CD4-positive, alpha-beta memory T cell (primary cell): ENCODE results near the gene CASS4. TPM values are rescaled to one million over a fixed set of nuclear protein-coding genes. Genes with fewer than 3 reads are reported as not detected.

Source experiments
- CTCF ChIA-PET: fragments of 350-600 bp; sonication (Branson Sonifier 250); formaldehyde crosslinking; loops from one replicate; lab custom pipeline; 2021; ENCODE audit warnings: inconsistent platforms; ENCODE audit not compliant: partially characterized antibody; lab: Charles Lee
- POLR2A ChIA-PET: fragments of 350-600 bp; sonication (Branson Sonifier 250); formaldehyde crosslinking; loops from one replicate; lab custom pipeline; 2021; ENCODE audit not compliant: partially characterized antibody; lab: Charles Lee
- DNase-seq, 5 donors: peaks; one replicate each; pipeline versions ENCODE4 v3.0.0 to v3.0.0-alpha.2; 2020 to 2022; ENCODE audit warnings: mixed read lengths in 1 of 5
- H3K27ac ChIP-seq: one replicate; pipeline ENCODE4 v1.7.0; 2013; ENCODE audit warnings: low read depth, low read length
- H3K27me3 ChIP-seq: 2 replicates; pipeline ENCODE4 v1.7.0; 2013; ENCODE audit warnings: mild to moderate bottlenecking, low read length, moderate library complexity; ENCODE audit not compliant: insufficient read depth
- H3K36me3 ChIP-seq: 2 replicates; pipeline ENCODE4 v1.7.0; 2013; ENCODE audit warnings: mild to moderate bottlenecking, low read length, moderate library complexity; ENCODE audit not compliant: insufficient read depth
- H3K4me1 ChIP-seq: 2 replicates; pipeline ENCODE4 v1.7.0; 2013; ENCODE audit warnings: mild to moderate bottlenecking, low read length, moderate library complexity; ENCODE audit not compliant: insufficient read depth
- H3K4me3 ChIP-seq, 2 donors: one replicate each; pipeline ENCODE4 v1.7.0; 2013; ENCODE audit warnings: low read length in 2 of 2, mild to moderate bottlenecking in 1 of 2
- H3K9me3 ChIP-seq, 2 donors: one replicate each; pipeline ENCODE4 v1.7.0; 2013; ENCODE audit warnings: low read length in 2 of 2, control low read depth in 1 of 2; ENCODE audit not compliant: control insufficient read depth in 1 of 2
- H3K27ac Mint-ChIP-seq, 7 donors: one replicate each; pipeline ENCODE4 v1.8.0; 2020 to 2021; ENCODE audit warnings: mixed read lengths in 7 of 7, mild to moderate bottlenecking in 6 of 7, inconsistent platforms in 3 of 7, moderate library complexity in 3 of 7
- H3K27me3 Mint-ChIP-seq, 2 donors: one replicate each; pipeline ENCODE4 v1.8.0; 2020 to 2021; ENCODE audit warnings: mixed read lengths in 2 of 2
- H3K36me3 Mint-ChIP-seq, 2 donors: one replicate each; pipeline ENCODE4 v1.8.0; 2020 to 2021; ENCODE audit warnings: mixed read lengths in 2 of 2, inconsistent platforms in 1 of 2, mild to moderate bottlenecking in 1 of 2
- H3K4me1 Mint-ChIP-seq, 4 donors: one replicate each; pipeline ENCODE4 v1.8.0; 2020 to 2021; ENCODE audit warnings: mixed read lengths in 4 of 4, mild to moderate bottlenecking in 1 of 4
- H3K4me3 Mint-ChIP-seq, 8 donors: one replicate each; pipeline ENCODE4 v1.8.0; 2020 to 2021; ENCODE audit warnings: mixed read lengths in 8 of 8, mild to moderate bottlenecking in 7 of 8, moderate library complexity in 6 of 8, inconsistent platforms in 3 of 8
- H3K9me3 Mint-ChIP-seq, 8 donors: one replicate each; pipeline ENCODE4 v1.8.0; 2020 to 2021; ENCODE audit warnings: mixed read lengths in 8 of 8, mild to moderate bottlenecking in 5 of 8, inconsistent platforms in 3 of 8, moderate library complexity in 1 of 8
- intact Hi-C: fragments of 100-400 bp; cut with micrococcal nuclease; formaldehyde crosslinking; loops from one replicate; pipeline ENCODE4 v1.15.1; 2023
- polyA plus RNA-seq, 2 donors: library from polyadenylated mRNA; unstranded; fragments of 300-500 nt; fragmentation: Illumina TruSeq; gene quantifications; one replicate each; pipeline ENCODE4 v1.2.3, GENCODE V29; 2021
- total RNA-seq, 2 experiments: library from RNA; stranded (reverse); gene quantifications; one replicate each; pipeline ENCODE4 v1.2.3, GENCODE V29; 2021

The CASS4 gene
- total and polyA plus RNA-seq, 4 experiments from 2014 or later = 3.3 to 10.9 (median 7.9) TPM

GRCh38 chr20:56423886-56424285 lies 11.8 kb downstream of the CASS4 start:
- no peaks in the 10 kb centered on the region for H3K36me3 ChIP-seq
- intact Hi-C loops = loop anchor here (2.0 kb wide), 1 partner anchor 17 kb away; no protein-coding TSS in a partner anchor
- peaks cover 66% of the 10 kb centered on the region for H3K4me1 ChIP-seq
- H3K9me3 ChIP-seq = no peaks in the 10 kb centered on the region
- Mint-ChIP-seq H3K36me3 (peaks cover 4 to 5% of the 10 kb centered on the region in 2 donors), H3K27ac (no peak overlapping the region), H3K9me3 (no peaks in the 10 kb centered on the region), H3K4me1 (peaks cover 37 to 81% (median 58%) of the 10 kb centered on the region in 4 donors), H3K27me3 (no peaks in the 10 kb centered on the region), H3K4me3 (no peak overlapping the region)
- POLR2A ChIA-PET = interaction anchor here (1.1 to 3.4 kb wide), 4 partner anchors 10 to 32 kb away, joined by 3 to 12 read pairs (median 5); partner anchors contain the start of gene CASS4
- no peak overlapping the region for H3K27ac ChIP-seq
- DNase-seq = no peak
- CTCF ChIA-PET = interaction anchor here (1.4 to 4.6 kb wide), 2 partner anchors 16 to 26 kb away, joined by 4 to 15 read pairs; no protein-coding TSS in a partner anchor
- no peaks in the 10 kb centered on the region for H3K27me3 ChIP-seq
- H3K4me3 ChIP-seq = no peak overlapping the region

GRCh38 chr20:56424931-56425330 lies 12.9 kb downstream of the CASS4 start:
- Histone ChIP-seq H3K27ac (no peak overlapping the region), H3K36me3 (no peaks in the 10 kb centered on the region), H3K9me3 (no peaks in the 10 kb centered on the region), H3K27me3 (no peaks in the 10 kb centered on the region), H3K4me3 (no peak overlapping the region), H3K4me1 (peaks cover 66% of the 10 kb centered on the region)
- ChIA-PET POLR2A (interaction anchor here (1.1 to 3.4 kb wide), 5 partner anchors 9 to 31 kb away, joined by 3 to 12 read pairs (median 4); partner anchors contain the start of gene CASS4), CTCF (no interaction called here)
- H3K9me3 Mint-ChIP-seq = no peaks in the 10 kb centered on the region
- DNase-seq = no peak
- peaks cover 6 to 10% of the 10 kb centered on the region in 2 donors for H3K36me3 Mint-ChIP-seq
- no peaks in the 10 kb centered on the region for H3K27me3 Mint-ChIP-seq
- intact Hi-C loops = no loop called here
- no peak overlapping the region for H3K4me3 Mint-ChIP-seq
- peaks cover 44 to 85% (median 64%) of the 10 kb centered on the region in 4 donors for H3K4me1 Mint-ChIP-seq
- peak overlapping the region in 3 of 7 donors; percentile 56 to 80 (median 77) for H3K27ac Mint-ChIP-seq

- intact Hi-C loops = no loop called here
- Histone ChIP-seq H3K4me1 (peaks cover 64% of the 10 kb centered on the region), H3K9me3 (no peaks in the 10 kb centered on the region), H3K4me3 (no peak overlapping the region), H3K27ac (no peak overlapping the region), H3K36me3 (no peaks in the 10 kb centered on the region), H3K27me3 (no peaks in the 10 kb centered on the region)
- Mint-ChIP-seq H3K27ac (peak overlapping the region in 4 of 7 donors; percentile 34 to 77 (median 71)), H3K36me3 (peaks cover 6 to 10% of the 10 kb centered on the region in 2 donors), H3K27me3 (no peaks in the 10 kb centered on the region), H3K4me1 (peaks cover 47 to 85% (median 65%) of the 10 kb centered on the region in 4 donors), H3K4me3 (no peak overlapping the region), H3K9me3 (peaks cover 0 to 3% (median 0%) of the 10 kb centered on the region in 8 donors)
- ChIA-PET CTCF (no interaction called here), POLR2A (interaction anchor here (0.9 to 7.2 kb wide), 5 partner anchors 8 to 33 kb away, joined by 3 to 36 read pairs (median 4); partner anchors contain the start of genes AURKA and CSTF1)
- no peak for DNase-seq
Observed at GRCh38 chr20:56426026-56426425, 14.0 kb downstream of the CASS4 start.

- Mint-ChIP-seq H3K4me3 (peak overlapping the region in 1 of 8 donors; percentile 44), H3K36me3 (peaks cover 6 to 10% of the 10 kb centered on the region in 2 donors), H3K27ac (peak overlapping the region in 3 of 7 donors; percentile 17 to 54 (median 36)), H3K27me3 (no peaks in the 10 kb centered on the region), H3K9me3 (peaks cover 0 to 3% (median 0%) of the 10 kb centered on the region in 8 donors), H3K4me1 (peaks cover 41 to 82% (median 62%) of the 10 kb centered on the region in 4 donors)
- ChIA-PET POLR2A (interaction anchor here (1.6 to 7.2 kb wide), 2 partner anchors 8 to 34 kb away, joined by 6 to 36 read pairs; partner anchors contain the start of genes AURKA and CSTF1), CTCF (no interaction called here)
- intact Hi-C loops = no loop called here
- Histone ChIP-seq H3K4me3 (no peak overlapping the region), H3K36me3 (no peaks in the 10 kb centered on the region), H3K27ac (no peak overlapping the region), H3K9me3 (no peaks in the 10 kb centered on the region), H3K27me3 (no peaks in the 10 kb centered on the region), H3K4me1 (peaks cover 55% of the 10 kb centered on the region)
- no peak for DNase-seq
Observed at GRCh38 chr20:56426926-56427325, 14.9 kb downstream of the CASS4 start.

GRCh38 chr20:56427797-56428196 lies 15.7 kb downstream of the CASS4 start:
- Histone ChIP-seq H3K9me3 (no peaks in the 10 kb centered on the region), H3K27ac (no peak overlapping the region), H3K4me1 (peaks cover 50% of the 10 kb centered on the region), H3K36me3 (no peaks in the 10 kb centered on the region), H3K27me3 (no peaks in the 10 kb centered on the region), H3K4me3 (no peak overlapping the region)
- ChIA-PET POLR2A (interaction anchor here (3.9 to 7.2 kb wide), 2 partner anchors 9 to 15 kb away, joined by 23 to 36 read pairs; partner anchors contain the start of gene CASS4), CTCF (interaction anchor here (0.8 to 2.5 kb wide), 3 partner anchors 9 to 29 kb away, joined by 3 to 7 read pairs (median 6); no protein-coding TSS in a partner anchor)
- intact Hi-C loops = no loop called here
- no peak for DNase-seq
- H3K4me1 Mint-ChIP-seq = peaks cover 37 to 79% (median 57%) of the 10 kb centered on the region in 4 donors
- H3K36me3 Mint-ChIP-seq = peaks cover 6 to 10% of the 10 kb centered on the region in 2 donors
- no peaks in the 10 kb centered on the region for H3K27me3 Mint-ChIP-seq
- peak overlapping the region; percentile 7 to 98 (median 48) for H3K27ac Mint-ChIP-seq
- peak overlapping the region; percentile 46 to 98 (median 72) for H3K4me3 Mint-ChIP-seq
- peaks cover 0 to 3% (median 0%) of the 10 kb centered on the region in 8 donors for H3K9me3 Mint-ChIP-seq

- DNase-seq = no peak
- Mint-ChIP-seq H3K27ac (peak overlapping the region in 6 of 7 donors; percentile 54 to 98 (median 96)), H3K36me3 (peaks cover 6 to 10% of the 10 kb centered on the region in 2 donors), H3K4me1 (peaks cover 41 to 80% (median 59%) of the 10 kb centered on the region in 4 donors), H3K27me3 (no peaks in the 10 kb centered on the region), H3K4me3 (peak overlapping the region; percentile 52 to 98 (median 90)), H3K9me3 (peaks cover 0 to 3% (median 0%) of the 10 kb centered on the region in 8 donors)
- Histone ChIP-seq H3K9me3 (no peaks in the 10 kb centered on the region), H3K4me3 (no peak overlapping the region), H3K4me1 (peaks cover 51% of the 10 kb centered on the region), H3K27me3 (no peaks in the 10 kb centered on the region), H3K36me3 (no peaks in the 10 kb centered on the region), H3K27ac (no peak overlapping the region)
- POLR2A ChIA-PET = interaction anchor here (3.9 to 7.2 kb wide), 2 partner anchors 10 to 16 kb away, joined by 23 to 36 read pairs; partner anchors contain the start of gene CASS4
- CTCF ChIA-PET = interaction anchor here (0.8 to 2.5 kb wide), 3 partner anchors 10 to 30 kb away, joined by 3 to 7 read pairs (median 6); no protein-coding TSS in a partner anchor
- intact Hi-C loops = no loop called here
Observed at GRCh38 chr20:56428410-56428809, 16.4 kb downstream of the CASS4 start.

- Mint-ChIP-seq H3K4me1 (peaks cover 45 to 85% (median 64%) of the 10 kb centered on the region in 4 donors), H3K36me3 (peaks cover 7 to 10% of the 10 kb centered on the region in 2 donors), H3K27me3 (no peaks in the 10 kb centered on the region), H3K9me3 (peaks cover 0 to 3% (median 0%) of the 10 kb centered on the region in 8 donors), H3K27ac (peak overlapping the region; percentile 60 to 98 (median 96)), H3K4me3 (peak overlapping the region; percentile 78 to 98 (median 92))
- H3K27me3 ChIP-seq = no peaks in the 10 kb centered on the region
- H3K36me3 ChIP-seq = no peaks in the 10 kb centered on the region
- no peaks in the 10 kb centered on the region for H3K9me3 ChIP-seq
- no peak for DNase-seq
- ChIA-PET CTCF (interaction anchor here (1.8 to 2.5 kb wide), 2 partner anchors 10 to 31 kb away, joined by 6 to 7 read pairs; no protein-coding TSS in a partner anchor), POLR2A (interaction anchor here (1.0 to 7.2 kb wide), 4 partner anchors 8 to 40 kb away, joined by 3 to 36 read pairs (median 16); partner anchors contain the start of genes CASS4 and RTF2)
- intact Hi-C loops = no loop called here
- peak overlapping the region; percentile 54 for H3K27ac ChIP-seq
- peak overlapping the region; percentile 58 to 63 for H3K4me3 ChIP-seq
- peaks cover 54% of the 10 kb centered on the region for H3K4me1 ChIP-seq
Observed at GRCh38 chr20:56428881-56429280, 16.8 kb downstream of the CASS4 start.
